Stimulated activated CD8-positive, alpha-beta memory T cell treated with anti-CD3 and anti-CD28 coated beads, Interleukin-4, amount 100 ng/mL, for 48 hours (primary cell): ENCODE measurements around the gene MYOD1.

Experiments used
- DNase-seq: peaks from one replicate; pipeline ENCODE4 v3.0.0-alpha.2; 2020

The MYOD1 gene

DNA sequence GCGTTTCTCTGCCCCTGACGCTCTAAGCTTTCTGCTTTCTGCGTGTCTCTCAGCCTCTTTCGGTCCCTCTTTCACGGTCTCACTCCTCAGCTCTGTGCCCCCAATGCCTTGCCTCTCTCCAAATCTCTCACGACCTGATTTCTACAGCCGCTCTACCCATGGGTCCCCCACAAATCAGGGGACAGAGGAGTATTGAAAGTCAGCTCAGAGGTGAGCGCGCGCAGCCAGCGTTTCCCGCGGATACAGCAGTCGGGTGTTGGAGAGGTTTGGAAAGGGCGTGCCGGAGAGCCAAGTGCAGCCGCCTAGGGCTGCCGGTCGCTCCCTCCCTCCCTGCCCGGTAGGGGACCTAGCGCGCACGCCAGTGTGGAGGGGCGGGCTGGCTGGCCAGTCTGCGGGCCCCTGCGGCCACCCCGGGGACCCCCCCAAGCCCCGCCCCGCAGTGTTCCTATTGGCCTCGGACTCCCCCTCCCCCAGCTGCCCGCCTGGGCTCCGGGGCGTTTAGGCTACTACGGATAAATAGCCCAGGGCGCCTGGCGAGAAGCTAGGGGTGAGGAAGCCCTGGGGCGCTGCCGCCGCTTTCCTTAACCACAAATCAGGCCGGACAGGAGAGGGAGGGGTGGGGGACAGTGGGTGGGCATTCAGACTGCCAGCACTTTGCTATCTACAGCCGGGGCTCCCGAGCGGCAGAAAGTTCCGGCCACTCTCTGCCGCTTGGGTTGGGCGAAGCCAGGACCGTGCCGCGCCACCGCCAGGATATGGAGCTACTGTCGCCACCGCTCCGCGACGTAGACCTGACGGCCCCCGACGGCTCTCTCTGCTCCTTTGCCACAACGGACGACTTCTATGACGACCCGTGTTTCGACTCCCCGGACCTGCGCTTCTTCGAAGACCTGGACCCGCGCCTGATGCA is at the start of gene MYOD1:
TSS of gene MYOD1 (plus strand) at position 544 of the 910 bp plus-strand sequence. CDS start at position 756, 212 bp downstream.
- no peak for DNase-seq

DNA sequence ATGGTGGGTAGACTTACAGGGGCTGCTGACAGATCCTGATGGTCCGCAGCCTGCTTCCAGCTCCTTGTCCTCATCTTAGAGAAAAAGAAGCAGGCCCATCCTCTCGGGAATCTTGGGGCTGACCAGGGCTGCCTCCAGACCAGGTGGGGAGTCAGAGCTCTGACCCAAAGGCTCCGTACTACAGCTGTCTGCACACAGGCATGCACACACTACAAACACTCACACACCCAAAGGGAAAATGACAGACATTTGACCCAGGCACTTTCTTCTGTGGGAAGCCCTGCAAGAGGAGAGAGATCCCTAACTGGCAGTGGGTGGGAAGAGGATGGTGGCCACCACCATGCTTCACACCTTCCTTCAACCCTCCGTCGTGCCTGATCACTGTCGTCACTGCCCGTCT is 46.9 kb upstream of the MYOD1 start:
- DNase-seq, result no peak

DNA sequence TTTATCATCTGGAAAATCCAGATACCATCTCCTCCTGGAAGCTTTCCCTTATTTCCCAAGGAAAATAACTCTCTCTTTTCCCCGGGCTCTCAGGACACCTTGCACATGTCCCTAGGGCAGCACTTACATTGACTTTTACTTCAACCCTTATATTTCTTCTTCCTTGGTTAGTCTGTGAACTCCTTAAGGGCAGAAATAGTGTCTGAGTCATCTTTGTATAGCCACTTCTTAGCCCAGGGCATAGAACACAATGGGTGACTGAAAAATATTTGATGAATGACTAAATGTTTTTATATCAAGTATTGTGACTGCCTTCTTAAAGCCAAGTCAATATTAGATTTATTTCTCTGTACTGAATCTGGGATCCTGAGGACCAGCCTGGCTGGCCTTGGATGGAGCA is 45.4 kb upstream of the MYOD1 start:
- no peak for DNase-seq

DNA sequence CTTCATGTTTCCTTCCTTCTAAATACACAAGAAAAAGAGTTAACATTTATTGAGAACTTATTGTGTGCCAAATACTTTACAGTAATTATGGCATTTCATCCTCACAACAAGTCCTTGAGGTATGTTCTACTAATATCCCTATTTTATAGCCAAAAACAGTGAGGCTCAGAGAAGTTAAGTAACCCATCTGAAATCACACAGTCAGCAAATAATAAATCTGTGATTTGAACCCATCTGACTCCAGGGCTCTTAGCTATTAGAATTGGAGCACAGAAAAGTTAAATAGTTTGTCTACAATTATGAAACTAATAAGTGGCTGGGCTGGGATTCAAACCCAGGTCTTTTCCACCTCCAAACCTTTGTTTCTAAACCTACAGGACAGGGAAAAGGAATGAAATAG is 36.5 kb upstream of the MYOD1 start:
- DNase-seq, result no peak

- DNase-seq, result no peak
These were observed 35.8 kb upstream of the MYOD1 start for GRCh38 chr11:17683377-17684161.

DNA sequence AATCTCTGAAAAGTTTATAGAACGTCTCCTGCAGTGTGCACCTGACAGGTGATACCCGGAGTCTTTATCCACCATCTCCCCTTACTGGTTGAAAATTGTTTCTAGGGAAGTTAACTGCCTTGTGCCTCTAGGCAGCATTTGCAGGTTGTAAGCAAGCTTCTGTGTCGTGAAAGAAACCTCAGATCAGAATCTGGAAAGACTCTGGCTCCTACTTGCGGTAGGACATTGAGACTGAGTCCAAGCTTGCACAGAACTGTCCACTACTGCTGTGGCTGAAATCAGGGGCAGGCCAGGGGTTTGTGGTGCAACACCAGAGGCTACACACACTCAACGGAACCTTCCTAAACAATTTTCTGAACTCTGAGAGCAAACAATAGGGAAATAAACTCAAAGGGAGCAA is 34.8 kb upstream of the MYOD1 start:
- DNase-seq, result no peak

- no peak for DNase-seq
These were observed 33.0 kb upstream of the MYOD1 start for GRCh38 chr11:17686231-17686980.

DNA sequence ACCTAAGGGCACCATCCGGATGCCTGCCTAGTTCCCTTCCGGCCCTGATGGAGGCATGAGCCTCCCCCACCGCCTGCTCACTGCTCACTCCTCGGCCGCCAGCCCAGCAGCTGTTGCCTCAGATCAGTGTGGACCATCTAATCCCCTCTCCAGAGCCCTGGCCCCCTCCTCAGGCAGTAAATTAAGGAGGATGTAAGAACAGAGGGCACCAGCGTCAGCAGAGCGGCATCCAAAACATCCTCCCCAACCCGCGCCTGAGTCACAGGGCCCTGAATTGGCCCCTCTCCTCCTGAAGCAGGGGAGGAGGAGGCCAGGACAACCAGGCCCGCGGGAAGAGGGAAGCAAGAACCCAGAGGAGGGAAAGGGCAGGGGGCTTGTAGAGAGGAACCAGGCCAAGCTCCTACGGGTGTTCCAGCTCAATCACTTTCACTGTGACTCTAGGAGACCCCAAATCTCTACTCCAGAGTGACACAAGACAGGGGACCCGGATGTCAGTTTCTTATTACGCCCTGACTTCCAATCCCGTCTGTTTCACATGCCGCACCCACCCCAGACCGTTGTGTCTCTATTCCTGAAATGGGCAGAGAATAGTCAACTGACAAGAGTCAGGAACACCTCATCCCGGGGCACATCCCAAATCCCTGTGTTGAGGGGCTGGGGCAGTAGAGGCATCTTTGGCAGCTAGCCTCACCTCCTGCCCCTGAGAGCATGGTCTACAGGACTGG is 31.3 kb upstream of the MYOD1 start:
- no peak for DNase-seq

DNA sequence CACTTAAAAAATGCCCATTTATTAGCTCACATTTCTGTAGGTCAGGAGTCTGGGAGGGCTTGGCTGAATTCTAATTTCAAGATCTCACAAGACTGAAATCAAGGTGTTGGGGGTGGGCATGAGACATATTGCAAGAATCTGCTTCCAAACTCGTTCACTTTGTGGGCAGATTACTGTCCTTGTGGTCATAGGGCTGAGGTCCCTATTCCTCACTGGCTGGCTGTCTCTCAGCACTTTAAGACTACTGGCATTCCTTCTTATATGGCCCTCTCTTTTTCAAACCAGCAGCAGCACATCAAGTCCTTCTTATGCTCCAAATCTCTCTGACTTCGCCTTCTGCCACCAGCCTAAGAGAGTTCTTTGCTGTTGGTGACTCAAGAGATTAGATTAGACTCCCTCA is 27.8 kb upstream of the MYOD1 start:
- DNase-seq, result no peak

- DNase-seq, result no peak
These were observed 27.4 kb upstream of the MYOD1 start for GRCh38 chr11:17691976-17692375.

GRCh38 chr11:17692931-17693330 is 26.4 kb upstream of the MYOD1 start:
- DNase-seq, result no peak

DNA sequence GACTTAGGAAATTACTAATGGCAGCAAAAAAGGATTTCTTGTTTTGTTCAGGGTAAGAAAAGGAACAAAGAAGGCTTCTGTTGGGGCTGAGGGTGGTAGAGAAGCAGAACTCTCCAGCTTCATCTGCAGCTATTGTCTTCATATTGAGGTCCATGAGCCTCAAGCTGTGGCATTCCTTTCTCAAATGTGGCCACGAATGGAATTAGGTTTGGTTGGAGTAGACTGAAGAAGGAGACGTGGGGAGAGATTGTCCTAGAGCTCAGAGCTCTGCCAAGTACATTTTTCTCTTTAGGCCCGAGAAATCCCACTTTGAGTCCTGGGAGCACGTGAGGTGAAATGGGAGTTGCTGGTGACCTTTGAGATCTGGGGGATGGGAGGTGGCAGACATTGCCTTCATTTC is 25.8 kb upstream of the MYOD1 start:
- no peak for DNase-seq

GRCh38 chr11:17694494-17695110 is 24.8 kb upstream of the MYOD1 start:
- DNase-seq, result no peak

DNA sequence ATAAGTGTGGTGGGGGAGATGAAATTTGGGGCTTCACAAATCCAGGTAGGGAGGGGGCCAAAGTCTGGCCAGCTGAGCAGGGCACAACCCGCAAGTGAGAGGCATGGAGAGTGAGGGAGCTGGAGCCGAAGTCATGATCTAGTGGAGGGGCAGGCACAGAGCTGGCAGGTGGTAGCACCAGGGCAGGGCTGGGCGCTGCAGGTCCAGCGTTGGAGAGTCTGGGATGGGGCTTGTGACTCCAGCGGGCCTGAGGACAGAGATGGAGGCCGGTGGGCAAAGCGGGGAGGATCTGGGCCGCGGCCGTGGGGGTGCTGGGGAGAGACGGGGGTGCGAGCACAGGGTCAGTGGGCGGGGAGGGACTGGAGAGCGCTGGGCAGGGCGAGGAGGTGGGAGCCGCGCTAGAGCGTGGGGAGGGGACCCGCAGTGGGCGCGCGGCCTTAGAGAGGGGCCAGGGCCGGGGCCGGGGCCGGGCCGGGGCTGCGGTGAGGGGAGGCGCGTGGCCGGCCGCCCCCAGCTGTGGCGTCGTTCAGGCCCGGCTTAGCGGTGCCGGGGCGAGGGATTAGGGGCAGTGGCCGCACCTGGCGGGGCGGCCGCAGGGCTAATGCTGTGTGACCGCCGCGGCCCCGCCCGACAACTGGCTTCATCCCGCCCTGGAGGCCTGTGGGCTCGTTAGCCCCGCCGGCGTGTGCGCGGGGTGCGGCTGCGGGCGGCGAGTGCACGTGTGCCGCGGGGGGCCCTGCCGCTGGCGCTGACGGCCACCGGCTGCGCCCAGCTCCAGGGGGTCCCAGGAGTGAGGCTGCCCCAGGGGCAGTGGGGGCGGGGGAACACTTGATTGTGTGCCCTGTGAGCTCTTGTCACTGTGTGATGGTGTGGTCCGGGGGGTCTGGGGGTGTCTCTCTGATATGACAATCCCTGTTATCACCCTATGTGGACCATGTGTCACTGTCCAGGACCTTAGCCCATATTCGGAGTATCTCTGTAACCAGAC is 23.6 kb upstream of the MYOD1 start:
- no peak for DNase-seq

DNA sequence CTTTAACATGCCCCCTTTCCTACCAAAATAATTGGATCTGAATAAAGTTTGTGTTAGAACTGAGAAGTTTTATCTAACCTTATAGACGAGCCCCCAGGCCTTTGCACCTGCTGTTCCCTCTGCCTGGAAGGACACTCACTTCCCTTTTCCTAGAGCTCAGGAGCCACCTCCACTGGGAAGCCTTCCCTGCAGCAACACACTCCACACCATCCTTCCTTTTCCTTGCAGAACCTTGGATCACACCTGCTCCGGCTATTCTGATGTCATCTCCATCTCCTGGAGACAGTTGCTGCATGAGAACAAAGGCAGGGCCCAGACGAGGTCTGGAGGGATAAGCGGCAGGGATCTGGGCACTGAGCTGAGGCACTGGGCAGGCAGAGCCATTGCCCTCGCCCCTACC is 22.6 kb upstream of the MYOD1 start:
- no peak for DNase-seq

GRCh38 chr11:17697175-17697949 is 22.0 kb upstream of the MYOD1 start:
- DNase-seq, result no peak

- DNase-seq, result no peak
These were observed 19.9 kb upstream of the MYOD1 start for GRCh38 chr11:17699147-17700114.

DNA sequence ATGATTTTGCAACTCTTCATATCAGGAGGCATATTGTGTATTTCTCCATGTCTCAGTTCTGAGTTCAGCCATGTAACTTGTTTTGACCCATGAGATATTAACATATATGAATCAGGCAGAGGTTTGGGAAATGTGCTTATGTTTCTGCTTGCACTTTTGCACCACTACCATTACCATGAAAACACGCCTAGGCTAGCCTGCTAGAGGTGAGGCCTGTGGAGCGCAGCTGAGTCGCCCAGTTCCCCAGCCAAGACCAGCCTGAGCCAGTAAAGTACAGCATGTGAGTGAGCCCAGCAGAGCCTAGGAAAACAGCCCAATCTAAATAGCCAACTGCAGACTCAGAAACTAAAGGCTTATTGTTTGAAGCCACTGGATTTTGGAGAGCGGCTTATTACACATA is 18.4 kb upstream of the MYOD1 start:
- DNase-seq, result no peak

GRCh38 chr11:17702876-17703275 is 16.5 kb upstream of the MYOD1 start:
- DNase-seq, result no peak
